Measurements from ENCODE around the gene ILDR2.

The ILDR2 gene

DNA sequence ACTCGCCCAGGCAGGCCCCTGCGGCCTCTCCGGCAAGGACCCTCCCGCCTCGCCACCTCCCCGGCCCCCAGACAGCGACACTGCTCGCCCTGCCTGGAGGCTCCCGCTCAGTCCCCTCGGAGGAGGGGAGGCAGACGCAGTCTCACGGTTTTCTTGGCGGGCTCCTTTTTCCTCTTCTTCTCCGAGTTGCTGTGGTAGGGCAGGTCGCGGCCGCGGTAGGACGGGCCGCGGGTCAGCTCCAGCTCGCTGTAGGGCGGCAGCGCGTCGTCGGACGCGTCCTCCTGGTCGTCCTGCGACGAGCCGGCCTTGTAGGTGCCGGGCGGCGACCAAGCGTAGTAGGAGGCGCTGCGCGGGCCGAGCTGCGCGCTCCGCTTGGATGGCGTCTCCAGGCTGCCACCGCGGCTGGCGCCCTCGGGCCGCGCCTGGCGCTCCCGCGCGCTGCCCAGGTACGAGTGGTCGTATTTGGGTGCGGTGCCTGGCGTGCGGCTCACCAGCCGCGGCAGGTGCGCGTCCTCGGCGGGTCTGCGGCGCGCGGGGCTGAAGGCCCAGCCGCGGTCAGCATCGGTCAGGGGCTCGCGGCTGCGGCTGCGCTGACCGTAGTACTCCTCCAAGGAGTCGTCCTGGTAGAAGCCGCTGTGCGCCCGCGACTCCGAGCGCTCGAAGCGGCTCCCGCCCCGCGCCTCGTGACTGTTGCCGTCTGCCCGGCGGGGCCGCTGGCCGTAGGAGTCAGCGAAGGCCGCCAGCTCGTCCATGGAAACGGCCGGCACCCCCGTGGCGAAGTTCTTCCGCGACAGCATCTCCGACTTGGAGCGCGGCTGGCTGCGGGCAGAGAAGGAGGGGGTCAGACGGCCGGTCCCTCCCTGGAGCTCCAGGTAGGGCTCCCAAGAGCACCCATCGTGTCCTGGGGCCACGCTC, 54.5 kb downstream of the ILDR2 start:
- no peaks in the 10 kb centered on the region for H3K9me3 ChIP-seq (ENCODE audit: severe bottlenecking)
- H3K27ac ChIP-seq (ENCODE audit: poor library complexity, severe bottlenecking), result no peak overlapping the region
- no peaks in the 10 kb centered on the region for H3K4me1 ChIP-seq (ENCODE audit: insufficient read depth, poor library complexity, severe bottlenecking)
- ATAC-seq (ENCODE audit: low read depth) (no peak), DNase-seq (ENCODE audit: low spot score) (peak; percentile 40)
- H3K27me3 ChIP-seq (ENCODE audit: insufficient read depth, poor library complexity, severe bottlenecking), result peaks cover 36% of the 10 kb centered on the region
- no peak overlapping the region for H3K4me3 ChIP-seq (ENCODE audit: severe bottlenecking)
- TF ChIP-seq, protein P1, sequence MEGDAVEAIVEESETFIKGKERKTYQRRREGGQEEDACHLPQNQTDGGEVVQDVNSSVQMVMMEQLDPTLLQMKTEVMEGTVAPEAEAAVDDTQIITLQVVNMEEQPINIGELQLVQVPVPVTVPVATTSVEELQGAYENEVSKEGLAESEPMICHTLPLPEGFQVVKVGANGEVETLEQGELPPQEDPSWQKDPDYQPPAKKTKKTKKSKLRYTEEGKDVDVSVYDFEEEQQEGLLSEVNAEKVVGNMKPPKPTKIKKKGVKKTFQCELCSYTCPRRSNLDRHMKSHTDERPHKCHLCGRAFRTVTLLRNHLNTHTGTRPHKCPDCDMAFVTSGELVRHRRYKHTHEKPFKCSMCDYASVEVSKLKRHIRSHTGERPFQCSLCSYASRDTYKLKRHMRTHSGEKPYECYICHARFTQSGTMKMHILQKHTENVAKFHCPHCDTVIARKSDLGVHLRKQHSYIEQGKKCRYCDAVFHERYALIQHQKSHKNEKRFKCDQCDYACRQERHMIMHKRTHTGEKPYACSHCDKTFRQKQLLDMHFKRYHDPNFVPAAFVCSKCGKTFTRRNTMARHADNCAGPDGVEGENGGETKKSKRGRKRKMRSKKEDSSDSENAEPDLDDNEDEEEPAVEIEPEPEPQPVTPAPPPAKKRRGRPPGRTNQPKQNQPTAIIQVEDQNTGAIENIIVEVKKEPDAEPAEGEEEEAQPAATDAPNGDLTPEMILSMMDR (IDR thresholded peaks at IDR 0.05; ENCODE audit: poor library complexity, severe bottlenecking), result no peak
- no peaks in the 10 kb centered on the region for H3K36me3 ChIP-seq (ENCODE audit: low read depth)

- ATAC-seq (ENCODE audit: low read depth) (no peak), DNase-seq (ENCODE audit: low spot score) (no peak)
- no peak overlapping the region for H3K27ac ChIP-seq (ENCODE audit: poor library complexity, severe bottlenecking)
- H3K36me3 ChIP-seq (ENCODE audit: low read depth), result no peaks in the 10 kb centered on the region
- no peak overlapping the region for H3K4me3 ChIP-seq (ENCODE audit: severe bottlenecking)
- no peaks in the 10 kb centered on the region for H3K9me3 ChIP-seq (ENCODE audit: severe bottlenecking)
- no peaks in the 10 kb centered on the region for H3K4me1 ChIP-seq (ENCODE audit: insufficient read depth, poor library complexity, severe bottlenecking)
- H3K27me3 ChIP-seq (ENCODE audit: insufficient read depth, poor library complexity, severe bottlenecking), result peaks cover 36% of the 10 kb centered on the region
- TF ChIP-seq, protein P1 (IDR thresholded peaks at IDR 0.05; ENCODE audit: poor library complexity, severe bottlenecking), result no peak
Measured at GRCh38 chr1:166918956-166919316, 56.4 kb downstream of the ILDR2 start.

DNA sequence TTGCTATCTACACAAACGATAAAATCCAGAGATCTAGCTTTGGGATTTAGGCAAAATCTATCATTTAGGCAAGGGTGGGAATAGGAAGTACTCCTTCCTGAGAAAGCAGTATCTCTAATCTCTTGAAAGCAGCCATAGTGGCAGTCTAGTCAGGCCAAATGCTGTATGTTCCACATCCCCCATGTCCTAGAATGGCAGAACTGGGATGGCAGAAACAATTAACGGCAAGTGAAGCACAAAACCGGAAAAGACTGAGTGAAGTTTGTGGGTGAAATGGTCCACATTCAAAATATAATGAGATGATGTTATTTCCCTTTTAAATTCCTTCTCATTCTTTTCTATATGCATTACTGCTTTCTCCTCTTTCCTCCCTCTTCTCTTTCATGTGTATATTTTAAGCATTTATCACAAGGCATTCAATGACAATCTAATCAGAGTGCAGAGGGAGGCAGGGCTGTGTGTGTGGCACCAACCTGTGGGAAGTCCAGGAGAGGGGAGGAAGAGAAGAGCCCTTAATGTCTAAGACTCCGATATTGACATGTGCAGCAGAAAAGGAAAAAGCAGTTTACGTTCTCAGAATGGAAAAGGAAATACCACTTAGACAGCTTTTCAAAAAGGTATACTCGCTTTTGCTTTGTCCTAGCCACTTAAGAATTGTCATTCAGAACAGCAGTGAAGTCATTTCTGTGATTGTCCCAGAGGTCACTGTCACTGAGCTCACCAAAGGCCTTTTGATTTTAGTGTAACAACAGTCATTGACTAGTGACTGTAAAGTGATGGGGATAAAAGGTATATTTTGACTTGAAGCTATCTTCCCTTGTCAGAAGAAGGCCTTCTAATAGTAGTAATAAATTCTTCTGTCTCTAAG, 57.0 kb downstream of the ILDR2 start:
- Histone ChIP-seq H3K36me3 (ENCODE audit: low read depth) (no peaks in the 10 kb centered on the region), H3K9me3 (ENCODE audit: severe bottlenecking) (no peaks in the 10 kb centered on the region), H3K27ac (ENCODE audit: poor library complexity, severe bottlenecking) (no peak overlapping the region), H3K4me3 (ENCODE audit: severe bottlenecking) (no peak overlapping the region), H3K4me1 (ENCODE audit: insufficient read depth, poor library complexity, severe bottlenecking) (no peaks in the 10 kb centered on the region), H3K27me3 (ENCODE audit: insufficient read depth, poor library complexity, severe bottlenecking) (peaks cover 36% of the 10 kb centered on the region)
- DNase-seq (ENCODE audit: low spot score) (no peak), ATAC-seq (ENCODE audit: low read depth) (no peak)
- TF ChIP-seq, protein P1 (IDR thresholded peaks at IDR 0.05; ENCODE audit: poor library complexity, severe bottlenecking), result no peak

- ATAC-seq (ENCODE audit: low read depth) (peak; percentile 38; the same call in 1 of the 3 replicates), DNase-seq (ENCODE audit: low spot score) (no peak)
- H3K4me3 ChIP-seq (ENCODE audit: severe bottlenecking), result no peak overlapping the region
- peaks cover 25% of the 10 kb centered on the region for H3K27me3 ChIP-seq (ENCODE audit: insufficient read depth, poor library complexity, severe bottlenecking)
- no peak overlapping the region for H3K27ac ChIP-seq (ENCODE audit: poor library complexity, severe bottlenecking)
- H3K36me3 ChIP-seq (ENCODE audit: low read depth), result no peaks in the 10 kb centered on the region
- no peaks in the 10 kb centered on the region for H3K4me1 ChIP-seq (ENCODE audit: insufficient read depth, poor library complexity, severe bottlenecking)
- TF ChIP-seq, protein P1 (IDR thresholded peaks at IDR 0.05; ENCODE audit: poor library complexity, severe bottlenecking), result no peak
- no peaks in the 10 kb centered on the region for H3K9me3 ChIP-seq (ENCODE audit: severe bottlenecking)
Measured at GRCh38 chr1:166915941-166916340, 59.4 kb downstream of the ILDR2 start.
